IMR-90 (cell line): ENCODE data around the gene GPX4. TPM values are rescaled to one million over a fixed set of nuclear protein-coding genes. Genes with fewer than 3 reads are reported as not detected.

Source experiments
- ATAC-seq: fragments of 200-7000 bp; cut with Tn5 transposase; 2 replicates; pipeline ENCODE4 v1.9.1; 2020; ENCODE audit warnings: low read depth, mild to moderate bottlenecking, moderate library complexity
- BruUV-seq: library from RNA; stranded (reverse); fragments of 400-500 nt; replicated peaks from 2 replicates; lab custom pipeline; 2021; lab: Mats Ljungman, UMichigan
- CTCF ChIA-PET: fragments of 300-600 bp; formaldehyde crosslinking; extraction: SDS; loops from one replicate; lab custom pipeline; 2021; ENCODE audit warnings: antibody characterized with exemption; lab: Yijun Ruan, JAX
- POLR2A ChIA-PET: fragments of 300-600 bp; sonication (Branson Sonifier 250); formaldehyde crosslinking; loops from one replicate; lab custom pipeline; 2022; ENCODE audit warnings: antibody characterized with exemption; ENCODE audit not compliant: unreplicated experiment; lab: Charles Lee
- DNase-seq: peaks from one replicate; pipeline ENCODE4 v3.0.0; 2013
- H2AFZ ChIP-seq: replicated peaks from 2 replicates; pipeline ENCODE3; 2013; ENCODE audit warnings: low read length, mild to moderate bottlenecking; ENCODE audit not compliant: poor library complexity
- H2AK5ac ChIP-seq: 2 replicates; pipeline ENCODE4 v1.6.1; 2013; ENCODE audit warnings: low read depth, low read length, inconsistent platforms
- H2AK9ac ChIP-seq: replicated peaks from 2 replicates; pipeline ENCODE3; 2013; ENCODE audit warnings: mild to moderate bottlenecking, low read depth, low read length, moderate library complexity; ENCODE audit not compliant: poor library complexity
- H2BK120ac ChIP-seq: 2 replicates; pipeline ENCODE4 v1.6.1; 2013; ENCODE audit warnings: low read depth, low read length, inconsistent platforms
- H2BK15ac ChIP-seq: 3 replicates; pipeline ENCODE4 v1.6.1; 2013; ENCODE audit warnings: low read depth, low read length, inconsistent platforms
- H2BK20ac ChIP-seq: 2 replicates; pipeline ENCODE4 v1.6.1; 2013; ENCODE audit warnings: low read depth, mild to moderate bottlenecking, inconsistent platforms, low read length, moderate library complexity
- H2BK5ac ChIP-seq: 2 replicates; pipeline ENCODE4 v1.6.1; 2013; ENCODE audit warnings: mild to moderate bottlenecking, low read depth, low read length, inconsistent platforms; ENCODE audit not compliant: poor library complexity, severe bottlenecking
- H3K14ac ChIP-seq: replicated peaks from 2 replicates; pipeline ENCODE4 v1.6.1; 2013; ENCODE audit warnings: low read depth, low read length, inconsistent platforms
- H3K18ac ChIP-seq: 2 replicates; pipeline ENCODE4 v1.6.1; 2013; ENCODE audit warnings: low read depth, low read length, control low read depth
- H3K23ac ChIP-seq: 2 replicates; pipeline ENCODE4 v1.6.1; 2013; ENCODE audit warnings: low read depth, low read length, inconsistent platforms
- H3K27ac ChIP-seq: 2 replicates; pipeline ENCODE4 v1.5.1; 2013; ENCODE audit warnings: mild to moderate bottlenecking, control low read depth, low read length; ENCODE audit not compliant: insufficient read depth
- H3K27me3 ChIP-seq: 2 replicates; pipeline ENCODE4 v1.6.1; 2013; ENCODE audit warnings: low read length; ENCODE audit not compliant: control insufficient read depth, insufficient read depth
- H3K36me3 ChIP-seq: 2 replicates; pipeline ENCODE4 v1.6.1; 2013; ENCODE audit warnings: low read length, mixed read lengths; ENCODE audit not compliant: control insufficient read depth, insufficient read depth
- H3K4ac ChIP-seq: 2 replicates; pipeline ENCODE4 v1.6.1; 2013; ENCODE audit warnings: low read depth, low read length, inconsistent platforms
- H3K4me1 ChIP-seq: 2 replicates; pipeline ENCODE4 v1.6.1; 2013; ENCODE audit warnings: low read length, mixed read lengths; ENCODE audit not compliant: control insufficient read depth, insufficient read depth
- H3K4me2 ChIP-seq: 2 replicates; pipeline ENCODE4 v1.6.1; 2013; ENCODE audit warnings: low read depth, mild to moderate bottlenecking, control low read depth, low read length, moderate library complexity
- H3K4me3 ChIP-seq: 2 replicates; pipeline ENCODE4 v1.5.1; 2013; ENCODE audit warnings: low read depth, mild to moderate bottlenecking, control low read depth, low read length, moderate library complexity; ENCODE audit not compliant: insufficient read depth
- H3K56ac ChIP-seq: 2 replicates; pipeline ENCODE4 v1.6.1; 2013; ENCODE audit warnings: low read length, inconsistent platforms; ENCODE audit not compliant: insufficient read depth; ENCODE audit errors: extremely low read depth
- H3K79me1 ChIP-seq, 2 experiments: 2 replicates each; pipeline ENCODE4 v1.6.1; 2013; ENCODE audit warnings: low read length in 2 of 2, inconsistent platforms in 1 of 2, low read depth in 1 of 2
- H3K9ac ChIP-seq: 2 replicates; pipeline ENCODE4 v1.6.1; 2013; ENCODE audit warnings: low read depth, low read length, control low read depth
- H3K9me1 ChIP-seq: 2 replicates; pipeline ENCODE4 v1.6.1; 2013; ENCODE audit warnings: low read length, inconsistent platforms; ENCODE audit not compliant: insufficient read depth
- H3K9me3 ChIP-seq: 2 replicates; pipeline ENCODE4 v1.6.1; 2013; ENCODE audit warnings: low read length; ENCODE audit not compliant: control insufficient read depth, insufficient read depth
- H4K20me1 ChIP-seq: 2 replicates; pipeline ENCODE4 v1.6.1; 2013; ENCODE audit warnings: low read length, inconsistent platforms; ENCODE audit not compliant: insufficient read depth
- H4K5ac ChIP-seq: 2 replicates; pipeline ENCODE4 v1.6.1; 2013; ENCODE audit warnings: mild to moderate bottlenecking, low read depth, low read length, control low read depth
- H4K8ac ChIP-seq, 2 experiments: 2 replicates each; pipeline ENCODE4 v1.6.1; 2013; ENCODE audit warnings: low read depth in 2 of 2, low read length in 2 of 2, control low read depth in 1 of 2, inconsistent platforms in 1 of 2
- H4K91ac ChIP-seq: 2 replicates; pipeline ENCODE4 v1.6.1; 2013; ENCODE audit warnings: low read depth, low read length, inconsistent platforms; ENCODE audit not compliant: insufficient read depth
- BHLHE40 ChIP-seq: fragments of 150-350 bp; IDR thresholded peaks from 2 replicates; pipeline ENCODE4 v1.6.1; 2016; ENCODE audit warnings: mild to moderate bottlenecking, low read depth, low read length
- CEBPB ChIP-seq: IDR thresholded peaks from 2 replicates; pipeline ENCODE4 v1.6.1; 2012; ENCODE audit warnings: low read depth, low read length, improper control_type of control experiment
- CHD1 ChIP-seq: IDR thresholded peaks from 2 replicates; pipeline ENCODE4 v1.6.1; 2012; ENCODE audit warnings: low read depth, low read length, improper control_type of control experiment
- ELK1 ChIP-seq: fragments of 150-350 bp; IDR thresholded peaks from 2 replicates; pipeline ENCODE4 v1.6.1; 2016; ENCODE audit warnings: low read depth, mild to moderate bottlenecking, low read length, moderate library complexity, borderline replicate concordance
- FOS ChIP-seq: fragments of 150-350 bp; IDR thresholded peaks from 2 replicates; pipeline ENCODE4 v1.6.1; 2016; ENCODE audit warnings: low read depth, low read length
- MAFK ChIP-seq: IDR thresholded peaks from 2 replicates; pipeline ENCODE4 v1.6.1; 2012; ENCODE audit warnings: low read depth, low read length, improper control_type of control experiment
- MAZ ChIP-seq: IDR thresholded peaks from 2 replicates; pipeline ENCODE4 v1.6.1; 2012; ENCODE audit warnings: low read depth, mild to moderate bottlenecking, low read length, improper control_type of control experiment, moderate library complexity, borderline replicate concordance
- NFE2L2 ChIP-seq: fragments of 150-350 bp; IDR thresholded peaks from 2 replicates; pipeline ENCODE4 v1.6.1; 2016; ENCODE audit warnings: low read depth, mild to moderate bottlenecking, low read length
- POLR2A ChIP-seq: IDR thresholded peaks from 2 replicates; pipeline ENCODE4 v1.6.1; 2012; ENCODE audit warnings: mild to moderate bottlenecking, low read depth, low read length
- RAD21 ChIP-seq: IDR thresholded peaks from 2 replicates; pipeline ENCODE4 v1.6.1; 2012; ENCODE audit warnings: low read length, improper control_type of control experiment
- RFX5 ChIP-seq: IDR thresholded peaks from 2 replicates; pipeline ENCODE4 v1.8.0; 2012; ENCODE audit warnings: low read depth, mild to moderate bottlenecking, low read length, moderate library complexity
- SMC3 ChIP-seq: fragments of 150-350 bp; IDR thresholded peaks from 2 replicates; pipeline ENCODE4 v1.6.1; 2016; ENCODE audit warnings: low read depth, mild to moderate bottlenecking, antibody characterized with exemption, low read length, moderate library complexity
- WGBS, 2 experiments: methylation state at CpG; one replicate each; pipeline versions ENCODE4 v1.1.5 to v1.1.7; 2013; ENCODE audit warnings: missing lambda C conversion rate in 2 of 2; ENCODE audit not compliant: insufficient read length in 1 of 2; ENCODE audit errors: extremely low coverage in 2 of 2; 5-methylcytosine and 5-hydroxymethylcytosine counted together
- dilution Hi-C: fragments of 300-500 bp; cut with HindIII; formaldehyde crosslinking; loops from one replicate; pipeline ENCODE4 v1.14.3; 2018; ENCODE audit warnings: low sequenced_read_pairs; ENCODE audit not compliant: unreplicated experiment
- in situ Hi-C: fragments of 300-500 bp; cut with MboI; formaldehyde crosslinking; loops from 3 replicates; pipeline ENCODE4 v1.14.3; 2019; ENCODE audit warnings: low sequenced_read_pairs, inconsistent platforms, mixed read lengths
- intact Hi-C: fragments of 100-400 bp; cut with micrococcal nuclease; formaldehyde crosslinking; loops from 2 replicates; pipeline ENCODE4 v1.10.0; 2022
- polyA plus RNA-seq, 3 experiments: library from polyadenylated mRNA; depleted of rRNA; stranded (reverse); fragments of >200 nt; gene quantifications; 2 replicates each; pipeline ENCODE4 v1.2.3, GENCODE V29; 2012; ENCODE audit warnings: low replicate concordance in 1 of 3
- total RNA-seq: library from RNA; depleted of rRNA; stranded (reverse); fragments of >200 nt; gene quantifications from 2 replicates; pipeline ENCODE4 v1.2.3, GENCODE V29; 2012
- TF ChIP-seq, protein P1 (sequence below): conservative IDR thresholded peaks from 2 replicates; pipeline ENCODE4 v1.5.1; 2012; ENCODE audit warnings: mild to moderate bottlenecking, low read depth, low read length, improper control_type of control experiment
- TF ChIP-seq, protein P2 (sequence below): fragments of 150-350 bp; IDR thresholded peaks from 2 replicates; pipeline ENCODE4 v1.6.1; 2017; ENCODE audit warnings: mild to moderate bottlenecking, antibody characterized with exemption, low read length, low read depth

GPX4 gene
- total and polyA plus RNA-seq, 2 of the 4 experiments (the other 2 are of a cell fraction), result 357 to 1,083 TPM

DNA sequence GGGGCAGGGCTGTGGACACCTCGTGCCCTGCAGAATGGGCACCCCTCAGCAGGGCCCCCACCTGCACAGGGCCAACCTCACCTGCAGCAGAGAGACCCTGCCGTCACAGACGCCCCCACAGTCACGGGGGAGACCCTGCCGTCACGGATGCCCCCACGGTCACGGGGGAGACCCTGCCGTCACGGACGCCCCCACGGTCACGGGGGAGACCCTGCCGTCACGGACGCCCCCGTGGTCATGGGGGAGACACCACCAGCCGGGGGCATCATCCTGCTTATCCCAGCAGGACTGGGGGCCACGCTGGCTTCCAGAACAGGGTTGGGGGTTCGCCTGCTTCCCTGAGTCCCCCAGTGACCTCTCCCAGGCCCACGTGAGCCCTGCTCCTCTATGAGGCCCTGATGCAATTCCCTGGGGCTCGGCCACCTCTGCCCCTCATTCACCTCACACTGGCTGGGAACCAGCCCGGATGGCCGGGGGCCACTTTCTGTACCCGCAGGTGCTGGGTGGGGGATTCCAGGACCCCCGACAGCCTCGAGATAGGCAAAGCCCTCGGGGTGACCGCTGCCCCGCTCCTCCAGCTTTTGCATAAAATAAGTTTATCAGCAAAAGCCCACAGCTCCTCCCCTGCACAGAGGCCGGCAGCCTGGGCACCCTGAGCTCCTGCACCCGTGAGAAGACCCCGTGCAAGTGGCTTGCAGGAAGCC, 46.7 kb downstream of the GPX4 start:
- ATAC-seq (no peak), DNase-seq (no peak)
- Histone ChIP-seq H3K27me3 (no peaks in the 10 kb centered on the region), H3K14ac (no peak overlapping the region), H3K4me3 (no peak overlapping the region), H2AK5ac (no peak overlapping the region), H2AFZ (no peak overlapping the region), H4K5ac (no peak overlapping the region), H4K91ac (no peak overlapping the region), H2BK120ac (no peak overlapping the region), H3K27ac (no peak overlapping the region), H4K8ac (no peak overlapping the region), H3K4ac (no peak overlapping the region), H3K79me1 (peaks cover 5 to 54% of the 10 kb centered on the region in 2 experiments), H2BK5ac (no peak overlapping the region), H3K36me3 (peaks cover 58% of the 10 kb centered on the region), H2AK9ac (no peak overlapping the region), H2BK20ac (no peak overlapping the region), H4K20me1 (peaks cover 10% of the 10 kb centered on the region; the same call in 1 of the 2 replicates), H3K56ac (no peak overlapping the region), H3K18ac (no peak overlapping the region), H2BK15ac (no peak overlapping the region), H3K4me1 (peaks cover 9% of the 10 kb centered on the region), H3K9ac (no peak overlapping the region), H3K9me3 (no peaks in the 10 kb centered on the region), H3K23ac (no peak overlapping the region), H3K4me2 (no peak overlapping the region), H3K9me1 (no peaks in the 10 kb centered on the region)
- dilution Hi-C loops (no loop called here), in situ Hi-C loops (no loop called here), intact Hi-C loops (no loop called here)
- TF ChIP-seq MAZ (no peak), FOS (no peak), SMC3 (no peak), MAFK (no peak), ELK1 (no peak), POLR2A (no peak), CEBPB (no peak), CHD1 (no peak), RFX5 (no peak), BHLHE40 (no peak), RAD21 (no peak), NFE2L2 (no peak)
- TF ChIP-seq, protein P1, sequence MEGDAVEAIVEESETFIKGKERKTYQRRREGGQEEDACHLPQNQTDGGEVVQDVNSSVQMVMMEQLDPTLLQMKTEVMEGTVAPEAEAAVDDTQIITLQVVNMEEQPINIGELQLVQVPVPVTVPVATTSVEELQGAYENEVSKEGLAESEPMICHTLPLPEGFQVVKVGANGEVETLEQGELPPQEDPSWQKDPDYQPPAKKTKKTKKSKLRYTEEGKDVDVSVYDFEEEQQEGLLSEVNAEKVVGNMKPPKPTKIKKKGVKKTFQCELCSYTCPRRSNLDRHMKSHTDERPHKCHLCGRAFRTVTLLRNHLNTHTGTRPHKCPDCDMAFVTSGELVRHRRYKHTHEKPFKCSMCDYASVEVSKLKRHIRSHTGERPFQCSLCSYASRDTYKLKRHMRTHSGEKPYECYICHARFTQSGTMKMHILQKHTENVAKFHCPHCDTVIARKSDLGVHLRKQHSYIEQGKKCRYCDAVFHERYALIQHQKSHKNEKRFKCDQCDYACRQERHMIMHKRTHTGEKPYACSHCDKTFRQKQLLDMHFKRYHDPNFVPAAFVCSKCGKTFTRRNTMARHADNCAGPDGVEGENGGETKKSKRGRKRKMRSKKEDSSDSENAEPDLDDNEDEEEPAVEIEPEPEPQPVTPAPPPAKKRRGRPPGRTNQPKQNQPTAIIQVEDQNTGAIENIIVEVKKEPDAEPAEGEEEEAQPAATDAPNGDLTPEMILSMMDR, result no peak
- TF ChIP-seq, protein P2, sequence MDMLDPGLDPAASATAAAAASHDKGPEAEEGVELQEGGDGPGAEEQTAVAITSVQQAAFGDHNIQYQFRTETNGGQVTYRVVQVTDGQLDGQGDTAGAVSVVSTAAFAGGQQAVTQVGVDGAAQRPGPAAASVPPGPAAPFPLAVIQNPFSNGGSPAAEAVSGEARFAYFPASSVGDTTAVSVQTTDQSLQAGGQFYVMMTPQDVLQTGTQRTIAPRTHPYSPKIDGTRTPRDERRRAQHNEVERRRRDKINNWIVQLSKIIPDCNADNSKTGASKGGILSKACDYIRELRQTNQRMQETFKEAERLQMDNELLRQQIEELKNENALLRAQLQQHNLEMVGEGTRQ, result no peak
- 99% methylated on average over 20 of the region's 33 CpGs; no CpG with 5 or more reads in 1 of the 2 experiments for WGBS, 2 experiments
- CTCF ChIA-PET, result no interaction called here
- POLR2A ChIA-PET, result no interaction called here
- no TSS peak for BruUV-seq
